VCaP (cell line): Measurements from ENCODE around the gene IGFBP5.

Experiments used
- H3K27ac ChIP-seq: fragments of 450-650 bp; 2 replicates; pipeline ENCODE4 v1.5.1; 2017
- CTCF ChIP-seq: fragments of 450-650 bp; conservative IDR thresholded peaks from 2 replicates; pipeline ENCODE4 v1.5.1; 2017; ENCODE audit warnings: mild to moderate bottlenecking, moderate library complexity

IGFBP5 gene

DNA sequence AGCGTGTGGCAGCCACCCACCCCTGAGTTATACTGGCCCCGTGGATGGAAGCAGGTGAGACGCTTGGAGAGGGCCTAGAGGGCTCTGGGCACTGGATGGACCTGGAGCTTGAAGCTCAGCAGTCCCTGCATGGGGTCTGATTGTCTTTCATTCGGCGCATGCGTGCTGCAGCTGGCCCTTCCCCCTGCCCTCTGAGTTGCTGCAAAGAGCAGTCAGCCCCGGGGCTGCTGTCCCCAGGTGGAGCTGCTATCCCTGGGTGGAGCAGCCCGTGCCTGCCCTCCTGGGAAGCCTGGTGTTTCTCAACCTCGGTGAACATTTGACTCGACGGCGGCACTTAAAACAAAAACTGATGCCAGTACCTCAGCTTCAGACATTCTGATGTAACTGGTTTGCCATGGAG is 29.6 kb downstream of the IGFBP5 start:
- no peak for TF ChIP-seq CTCF
- peak overlapping the region; percentile 10; the same call in 1 of the 2 replicates for H3K27ac ChIP-seq

DNA sequence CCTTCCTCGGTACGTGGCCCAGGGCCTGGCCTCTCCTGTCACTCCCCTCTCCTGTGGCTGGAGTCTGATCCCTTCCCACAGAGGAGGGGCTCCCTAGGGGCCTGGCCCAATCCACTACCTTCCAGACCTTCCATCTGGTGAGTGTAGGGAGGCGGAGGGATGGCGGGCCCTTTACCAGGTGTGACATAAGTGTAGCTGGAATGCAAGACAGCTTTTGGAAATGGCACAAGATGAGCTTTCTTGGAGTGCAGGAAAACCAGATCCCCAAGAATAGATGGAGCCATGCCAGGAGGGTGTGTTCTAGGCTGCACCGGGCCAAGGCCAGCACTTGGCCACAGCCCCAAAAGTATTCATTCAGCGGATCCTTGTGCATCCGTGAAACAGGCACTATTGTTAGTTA is 30.1 kb downstream of the IGFBP5 start:
- TF ChIP-seq CTCF, result no peak
- peak overlapping the region; percentile 10; the same call in 1 of the 2 replicates for H3K27ac ChIP-seq

DNA sequence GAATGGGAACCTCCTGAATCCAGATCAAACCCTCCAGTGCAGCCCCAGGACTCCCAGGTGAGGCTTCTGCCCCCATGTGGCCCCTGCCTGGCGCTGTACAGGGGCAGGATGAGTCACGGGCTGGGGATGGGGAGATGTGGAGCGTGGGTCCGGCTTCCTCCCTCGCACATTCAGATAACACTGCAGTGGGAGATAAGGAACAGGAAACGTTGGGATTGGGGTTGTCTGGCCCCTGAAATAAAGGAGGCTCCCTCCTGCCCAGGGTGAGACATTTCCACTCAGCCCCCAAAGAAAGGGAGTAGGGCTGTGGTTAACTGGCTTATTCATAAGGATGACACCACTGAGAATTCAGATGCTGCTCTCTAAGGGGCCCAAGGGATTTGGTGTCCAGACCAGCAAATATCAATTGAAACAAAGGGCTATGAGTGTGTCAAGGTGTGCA is 30.7 kb downstream of the IGFBP5 start:
- H3K27ac ChIP-seq, result peak overlapping the region; percentile 10; the same call in 1 of the 2 replicates

GRCh38 chr2:216663846-216664245 is 31.5 kb downstream of the IGFBP5 start:
- no peak overlapping the region for H3K27ac ChIP-seq
- TF ChIP-seq CTCF, result no peak

More for the DNA sequence above, 30.7 kb downstream of the IGFBP5 start:
- peak; percentile 35; the same call in 1 of the 2 replicates for TF ChIP-seq CTCF

DNA sequence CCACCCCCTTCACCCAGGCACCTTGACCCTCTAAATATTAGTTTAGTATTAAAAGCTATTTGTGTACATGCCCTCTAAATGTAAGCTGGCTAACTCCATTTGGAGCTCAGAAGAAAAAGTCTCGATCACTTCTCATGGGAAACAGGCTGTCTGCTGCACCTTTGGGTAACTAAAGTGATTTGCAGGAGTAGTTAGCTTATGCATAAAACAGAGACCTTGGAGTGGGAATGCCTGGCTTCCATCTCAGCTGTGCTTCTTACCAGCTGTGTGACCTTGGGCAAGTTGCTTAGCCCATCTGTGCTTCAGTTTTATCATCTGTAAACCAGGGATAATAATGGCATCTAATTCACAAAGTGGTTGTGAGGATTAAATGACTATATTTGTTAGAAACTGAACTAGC is 32.2 kb downstream of the IGFBP5 start:
- TF ChIP-seq CTCF, result no peak
- no peak overlapping the region for H3K27ac ChIP-seq

GRCh38 chr2:216661639-216662375 is 33.5 kb downstream of the IGFBP5 start:
- no peak overlapping the region for H3K27ac ChIP-seq
- TF ChIP-seq CTCF, result 0 out of 2 replicates have a peak, but pooled peaks have one; percentile 20

DNA sequence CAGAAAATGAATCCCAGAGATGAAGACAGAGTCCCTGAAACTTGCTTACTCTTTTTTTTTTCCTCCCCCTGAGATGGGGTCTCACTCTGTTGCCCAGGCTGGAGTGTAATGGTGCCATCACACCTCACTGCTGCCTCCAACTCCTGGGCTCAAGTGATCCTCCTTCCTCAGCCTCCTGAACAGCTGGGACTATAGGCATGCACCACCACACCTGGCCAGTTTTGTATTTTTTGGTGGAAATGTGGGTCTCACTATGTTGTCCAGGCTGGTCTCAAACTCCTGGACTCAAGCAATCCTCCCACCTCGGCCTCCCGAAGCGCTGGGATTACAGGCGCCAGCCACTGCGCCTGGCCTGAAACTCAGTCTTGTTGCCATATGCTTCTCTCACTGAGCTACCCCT is 34.3 kb downstream of the IGFBP5 start:
- H3K27ac ChIP-seq, result no peak overlapping the region
- no peak for TF ChIP-seq CTCF
